GM19193 (cell line): Measurements from ENCODE around the gene AKAP3.

Experiments used
- POLR2A ChIP-seq: IDR thresholded peaks from 4 replicates; pipeline ENCODE4 v1.6.1; 2011; ENCODE audit not compliant: insufficient read depth, insufficient read length; ENCODE audit errors: extremely low read depth

The AKAP3 gene

GRCh38 chr12:4621511-4621910 is 27.3 kb downstream of the AKAP3 start:
- no peak for TF ChIP-seq POLR2A

DNA sequence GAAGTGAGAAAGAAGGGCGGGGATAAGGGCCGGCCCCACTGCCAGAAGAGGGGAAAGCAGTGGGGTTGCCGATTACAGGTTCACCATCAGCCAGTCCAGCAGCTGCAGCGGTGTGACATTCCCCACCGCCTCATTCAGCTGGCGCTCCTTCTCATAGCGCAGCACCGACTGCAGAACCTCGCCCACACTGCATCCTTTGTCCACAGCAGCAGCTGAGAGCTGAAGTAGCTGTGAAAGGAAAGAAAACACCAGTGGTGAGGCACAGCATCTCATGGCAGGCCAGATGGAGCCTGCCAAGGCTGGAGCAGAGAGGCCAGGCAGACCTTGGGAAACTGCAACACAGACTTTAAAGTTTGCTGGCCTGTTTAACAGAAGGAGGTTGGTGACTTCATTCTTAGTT is 33.2 kb downstream of the AKAP3 start:
- TF ChIP-seq POLR2A: no peak

GRCh38 chr12:4610481-4610880 is 38.4 kb downstream of the AKAP3 start:
- TF ChIP-seq POLR2A: no peak

GRCh38 chr12:4609071-4609470 is 39.8 kb downstream of the AKAP3 start:
- no peak for TF ChIP-seq POLR2A

DNA sequence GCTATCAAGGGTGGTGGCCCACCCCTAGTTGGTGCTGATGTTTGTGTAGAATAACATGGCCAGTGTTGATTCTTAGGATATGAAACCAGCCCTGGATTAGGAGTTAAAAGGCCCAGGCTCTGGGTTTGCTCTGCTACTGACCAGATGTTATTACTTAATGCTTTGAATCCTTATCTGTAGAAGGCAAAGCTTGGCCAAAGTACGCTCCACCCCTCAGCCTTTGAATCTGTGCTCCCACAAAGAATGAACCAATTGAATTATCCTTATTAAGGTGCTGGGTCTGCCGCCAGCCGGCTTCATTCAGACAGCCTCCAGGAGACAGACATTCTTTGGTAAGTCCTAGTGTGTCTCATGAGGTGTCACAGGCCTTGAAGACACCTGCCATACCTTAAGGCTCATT is 41.8 kb downstream of the AKAP3 start:
- TF ChIP-seq POLR2A: no peak

DNA sequence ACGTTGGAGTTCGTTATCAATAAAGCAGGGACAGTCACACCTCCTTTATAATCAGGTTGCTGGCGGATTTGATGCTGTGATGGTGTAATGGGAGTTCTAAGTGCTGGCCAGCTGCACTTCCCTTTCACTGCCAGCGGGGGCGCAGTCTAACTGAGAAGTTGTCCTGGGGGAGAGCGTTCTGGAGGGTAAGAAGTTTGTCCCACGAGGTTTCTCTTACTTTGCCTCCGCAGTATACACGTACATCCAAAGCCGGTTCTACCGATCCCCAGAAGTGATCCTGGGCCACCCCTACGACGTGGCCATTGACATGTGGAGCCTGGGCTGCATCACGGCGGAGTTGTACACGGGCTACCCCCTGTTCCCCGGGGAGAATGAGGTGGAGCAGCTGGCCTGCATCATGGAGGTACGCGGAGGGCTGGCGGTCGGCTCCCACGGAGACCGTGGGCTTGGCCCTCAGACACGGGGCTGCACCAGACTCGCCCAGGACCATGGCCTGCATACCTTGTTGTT is 44.1 kb downstream of the AKAP3 start:
- TF ChIP-seq POLR2A: peak; percentile 75

DNA sequence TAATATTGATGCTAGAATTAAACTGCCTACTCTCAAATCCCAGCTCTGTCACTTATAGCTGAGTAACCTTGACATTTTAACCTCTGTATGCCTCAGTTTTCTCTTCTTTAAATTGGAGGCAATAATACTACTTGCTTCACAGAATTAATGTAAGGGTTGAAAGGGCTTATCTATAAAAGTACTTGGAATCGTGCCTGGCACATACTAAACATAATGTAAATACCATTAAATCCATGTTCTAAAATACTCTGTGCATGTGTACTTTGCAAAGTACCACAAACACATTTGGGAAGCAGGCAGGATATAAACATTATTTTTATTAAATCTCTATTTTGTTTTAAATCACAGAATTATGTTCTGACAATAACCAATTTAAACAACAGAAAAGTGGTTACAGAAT is 44.9 kb downstream of the AKAP3 start:
- TF ChIP-seq POLR2A: no peak

DNA sequence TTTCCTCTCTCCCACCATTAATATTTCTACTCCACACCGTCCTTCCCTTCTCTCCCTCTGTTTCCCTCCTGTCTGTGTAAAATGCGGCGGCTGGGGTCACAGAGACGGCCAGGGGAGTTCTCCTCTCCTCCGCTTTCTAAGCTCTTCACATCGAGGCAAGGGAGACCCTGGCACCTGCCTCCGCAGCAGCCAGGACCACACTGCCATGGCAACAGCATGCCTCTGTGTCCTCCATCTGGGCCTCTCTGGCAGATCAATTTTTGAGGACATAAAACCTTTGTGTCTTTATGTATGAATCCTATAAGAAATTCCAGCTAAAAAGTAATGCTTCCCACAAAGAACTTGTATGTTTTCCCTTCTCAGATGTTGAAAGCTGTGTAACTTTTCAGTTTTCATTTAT is 45.4 kb downstream of the AKAP3 start:
- TF ChIP-seq POLR2A: no peak

DNA sequence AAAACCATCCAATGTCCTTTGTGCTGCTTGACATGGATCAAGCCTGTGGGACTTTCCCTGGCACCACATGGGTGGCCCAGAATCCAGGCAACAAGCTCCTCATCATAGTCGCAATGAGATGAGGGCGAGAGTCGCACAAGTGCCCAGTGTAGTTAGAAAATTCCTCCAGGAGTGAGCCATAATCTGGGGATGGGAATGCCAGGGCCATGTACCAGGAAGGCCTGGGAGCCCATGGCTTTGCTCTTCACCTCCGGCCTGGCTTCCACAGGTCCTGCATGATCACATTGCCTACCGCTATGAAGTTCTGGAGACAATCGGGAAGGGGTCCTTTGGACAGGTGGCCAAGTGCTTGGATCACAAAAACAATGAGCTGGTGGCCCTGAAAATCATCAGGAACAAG is 53.0 kb downstream of the AKAP3 start:
- TF ChIP-seq POLR2A: no peak

DNA sequence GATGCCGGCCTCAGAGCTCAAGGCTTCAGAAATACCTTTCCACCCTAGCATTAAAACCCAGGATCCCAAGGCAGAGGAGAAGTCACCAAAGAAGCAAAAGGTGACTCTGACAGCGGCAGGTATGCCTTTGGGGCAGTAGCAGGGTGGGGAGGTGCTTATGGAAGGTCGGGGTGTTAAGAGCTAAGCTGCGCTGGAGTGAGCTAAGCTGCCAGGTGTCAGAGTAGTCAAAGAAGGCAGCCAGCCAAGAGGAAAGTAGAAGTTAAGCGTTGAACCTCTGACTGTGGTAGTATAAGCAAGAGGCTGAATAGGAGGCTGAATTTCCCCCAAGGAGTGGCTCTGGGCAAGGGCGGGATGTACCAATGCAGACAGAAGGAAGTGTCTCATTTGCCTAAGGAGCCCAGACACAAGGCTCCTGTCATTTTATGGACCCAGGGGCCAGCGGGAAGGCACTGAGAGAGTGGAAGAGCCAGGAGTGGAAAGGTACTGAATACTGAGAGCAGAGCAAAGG is 57.6 kb downstream of the AKAP3 start:
- no peak for TF ChIP-seq POLR2A

- TF ChIP-seq POLR2A: no peak
These were observed 58.9 kb downstream of the AKAP3 start for GRCh38 chr12:4589941-4590340.

DNA sequence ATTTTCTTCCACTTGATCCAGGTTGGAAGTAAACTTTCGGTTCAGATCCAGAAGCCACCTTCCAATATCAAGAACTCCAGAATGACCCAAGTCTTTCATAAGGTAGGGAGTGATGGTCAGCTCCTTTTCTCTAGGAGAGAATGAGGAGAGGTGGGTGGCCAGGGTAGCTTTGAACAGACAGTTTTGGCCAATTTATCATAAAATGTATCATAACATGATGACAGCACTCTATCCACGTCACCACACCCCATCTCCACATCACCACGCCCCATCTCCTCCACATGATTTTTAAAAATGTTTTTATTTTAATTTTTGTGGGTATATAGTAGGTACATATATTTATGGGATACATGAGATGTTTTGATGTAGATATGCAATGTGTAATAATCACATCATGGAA is 59.9 kb downstream of the AKAP3 start:
- no peak for TF ChIP-seq POLR2A

DNA sequence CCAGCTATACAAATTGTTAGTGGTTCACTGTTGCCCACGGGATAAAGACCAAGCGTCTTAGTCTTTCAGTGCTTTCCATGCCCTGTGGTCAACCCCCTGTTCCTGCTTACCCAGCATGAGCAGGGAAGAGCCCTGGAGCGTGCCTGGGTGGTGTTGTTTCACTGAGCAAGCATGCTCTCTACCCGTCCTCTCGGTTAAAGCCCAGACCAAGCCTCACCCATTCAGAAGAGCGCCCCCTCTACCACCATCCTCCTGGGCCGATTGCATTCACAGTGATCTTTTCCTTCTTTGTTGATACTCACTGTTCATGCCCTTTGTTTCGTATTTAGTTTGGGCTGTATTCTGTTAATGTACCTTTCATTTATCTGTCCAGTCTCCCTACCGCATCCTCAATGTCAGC is 61.7 kb downstream of the AKAP3 start:
- no peak for TF ChIP-seq POLR2A

- no peak for TF ChIP-seq POLR2A
These were observed 62.4 kb downstream of the AKAP3 start for GRCh38 chr12:4586500-4586899.

DNA sequence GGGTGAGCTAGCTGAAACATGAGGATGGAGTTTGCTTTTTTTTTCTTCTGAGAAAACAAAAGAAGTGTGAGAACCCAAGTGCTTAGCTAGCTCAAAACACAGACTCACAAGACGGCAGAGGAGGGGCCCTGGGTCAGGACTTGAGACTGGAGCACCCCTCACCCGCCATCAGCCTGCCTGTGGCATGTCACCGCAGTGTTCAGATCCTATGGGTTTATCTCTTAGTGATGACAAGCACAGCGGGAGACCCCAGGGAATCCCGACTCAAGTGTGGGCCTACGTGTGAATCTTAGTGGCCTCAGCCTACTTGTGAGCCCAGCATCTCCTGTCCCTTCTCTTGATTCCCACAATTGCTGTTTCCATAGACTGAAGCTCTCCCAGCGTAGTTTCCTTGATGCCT is 64.0 kb downstream of the AKAP3 start:
- TF ChIP-seq POLR2A: no peak

DNA sequence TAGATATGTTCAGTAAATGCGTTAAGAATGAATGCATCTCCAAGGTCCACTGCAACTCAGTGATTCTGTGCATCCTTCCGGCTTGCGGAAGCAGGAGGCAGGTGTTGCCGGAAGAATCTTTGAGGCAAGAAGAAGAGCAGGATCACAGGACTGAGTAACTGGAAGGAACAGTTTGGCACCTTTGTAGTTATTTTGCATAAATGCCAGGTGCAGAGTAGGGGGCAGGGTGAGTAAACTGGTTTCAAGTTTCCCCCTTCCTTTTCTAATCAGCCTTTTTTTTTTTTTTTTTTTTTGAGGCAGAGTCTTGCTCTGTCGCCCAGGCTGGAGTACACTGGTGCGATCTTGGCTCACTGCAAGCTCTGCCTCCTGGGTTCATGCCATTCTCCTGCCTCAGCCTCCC is 64.6 kb downstream of the AKAP3 start:
- no peak for TF ChIP-seq POLR2A

DNA sequence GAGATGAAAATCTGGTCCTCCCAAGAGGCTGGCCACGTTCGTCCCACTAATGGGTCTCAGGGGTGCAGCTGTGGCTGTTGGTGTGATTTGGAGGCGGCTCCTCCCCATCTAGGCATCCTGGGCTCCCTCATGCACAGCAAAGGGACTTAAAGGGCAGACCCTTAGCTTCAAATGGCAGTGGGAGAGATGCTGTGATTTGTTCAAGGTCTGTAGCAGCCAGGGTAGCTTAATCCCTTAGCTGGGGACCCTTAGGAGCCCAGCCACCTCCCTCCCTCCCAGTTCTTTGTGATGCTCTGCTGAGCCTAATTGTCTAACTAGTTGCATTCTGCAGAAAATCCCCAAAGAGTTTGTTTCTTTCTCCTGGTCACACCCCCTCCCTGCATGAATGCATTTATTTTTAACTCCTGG is 68.6 kb downstream of the AKAP3 start:
- no peak for TF ChIP-seq POLR2A

GRCh38 chr12:4579305-4580102 is 69.3 kb downstream of the AKAP3 start:
- no peak for TF ChIP-seq POLR2A

- no peak for TF ChIP-seq POLR2A
These were observed 76.2 kb downstream of the AKAP3 start for GRCh38 chr12:4572680-4573079.
